ENCODE results near the gene TOMM7. TPM values are rescaled to one million over a fixed set of nuclear protein-coding genes. Genes with fewer than 3 reads are reported as not detected.
A peak's percentile ranks its signal among the peaks of the same experiment; 100 is the strongest.
"Not testable (repeated sequence)": the region's sequence is repeated elsewhere in the genome, so short reads cannot be mapped to it uniquely, and the experiment has no call there.

TOMM7 gene
- polyA plus RNA-seq, 1 of the 3 experiments (the other 2 are of a cell fraction) = 546 TPM

DNA sequence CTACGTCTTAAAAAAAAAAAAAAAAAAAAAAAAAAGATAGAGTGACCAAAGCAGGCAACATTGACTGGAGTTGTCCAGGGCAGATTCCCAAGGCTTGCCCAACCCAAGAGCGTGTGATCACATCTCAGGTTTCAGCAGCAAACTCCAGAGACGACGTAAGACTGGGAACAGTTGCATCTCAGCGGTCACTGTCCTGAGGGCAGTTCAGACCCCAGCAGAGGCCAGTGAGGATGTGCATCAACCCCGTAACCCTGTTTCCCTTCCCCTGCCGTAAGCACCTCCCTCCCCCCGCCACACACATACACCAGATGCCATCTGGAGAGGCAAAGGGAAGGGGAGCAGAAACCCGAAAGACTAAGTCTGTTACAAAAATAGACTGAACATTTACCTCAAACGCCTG, 19.3 kb upstream of the TOMM7 start:
- Histone ChIP-seq H3K4me3 (ENCODE audit: low read depth in 2 of 2, low read length in 1 of 2) (no peak overlapping the region), H3K79me2 (ENCODE audit: insufficient read depth) (no peaks in the 10 kb centered on the region), H3F3A (replicated peaks; ENCODE audit: insufficient read depth) (no peaks in the 10 kb centered on the region), H3K36me3 (replicated peaks in 1 of 2; ENCODE audit: control insufficient read depth in 1 of 2, insufficient read depth in 2 of 2, low read length in 1 of 2) (no peaks in the 10 kb centered on the region), H3K9ac (no peak overlapping the region), H3K9me3 (no peaks in the 10 kb centered on the region), H3K4me1 (ENCODE audit: control insufficient read depth in 1 of 2, insufficient read depth in 2 of 2, low read depth in 1 of 2, low read length in 1 of 2) (peaks cover 0 to 5% of the 10 kb centered on the region in 2 experiments; a peak in 1 of 4 replicates), H2AFZ (ENCODE audit: low read depth) (no peak overlapping the region), H4K20me1 (ENCODE audit: insufficient read depth) (no peaks in the 10 kb centered on the region), H3K27me3 (ENCODE audit: insufficient read depth) (peaks cover 43% of the 10 kb centered on the region; the same call in 1 of the 2 replicates), H3K4me2 (no peak overlapping the region), H3K9me2 (no peaks in the 10 kb centered on the region), H3K27ac (ENCODE audit: low read depth in 2 of 2, low read length in 1 of 2) (peak overlapping the region in 1 of 2 experiments; percentile 41; a peak in 1 of 4 replicates)
- TF ChIP-seq EP300 (IDR thresholded peaks at IDR 0.05; ENCODE audit: borderline replicate concordance in 1 of 2, low read depth in 1 of 2, low read length in 1 of 2) = no peak
- no peak for TF ChIP-seq JUND (IDR thresholded peaks at IDR 0.05)
- no peak for TF ChIP-seq FOXM1 (IDR thresholded peaks at IDR 0.05; ENCODE audit: low read depth)
- TF ChIP-seq POLR2AphosphoS5 (IDR thresholded peaks at IDR 0.05; ENCODE audit: low read depth, low read length) = no peak
- TF ChIP-seq EZH2phosphoT487 (IDR thresholded peaks at IDR 0.05; ENCODE audit: borderline replicate concordance, low read depth) = no peak
- TF ChIP-seq SMC3 (IDR thresholded peaks at IDR 0.05; ENCODE audit: low read depth, low read length) = no peak
- TF ChIP-seq RAD21 (IDR thresholded peaks at IDR 0.05; ENCODE audit: low read length) = no peak
- TF ChIP-seq RFX5 (IDR thresholded peaks at IDR 0.05; ENCODE audit: low read length) = no peak
- POLR2A ChIA-PET = no interaction called here
- DNase-seq = no peak
- CTCF ChIA-PET = interaction anchor here (0.8 kb wide), 1 partner anchor 10 kb away, joined by 3 read pairs; no protein-coding TSS in a partner anchor
- WGBS (ENCODE audit: low lambda C conversion rate) = 49% methylated on average over 10 of the region's 10 CpGs

DNA sequence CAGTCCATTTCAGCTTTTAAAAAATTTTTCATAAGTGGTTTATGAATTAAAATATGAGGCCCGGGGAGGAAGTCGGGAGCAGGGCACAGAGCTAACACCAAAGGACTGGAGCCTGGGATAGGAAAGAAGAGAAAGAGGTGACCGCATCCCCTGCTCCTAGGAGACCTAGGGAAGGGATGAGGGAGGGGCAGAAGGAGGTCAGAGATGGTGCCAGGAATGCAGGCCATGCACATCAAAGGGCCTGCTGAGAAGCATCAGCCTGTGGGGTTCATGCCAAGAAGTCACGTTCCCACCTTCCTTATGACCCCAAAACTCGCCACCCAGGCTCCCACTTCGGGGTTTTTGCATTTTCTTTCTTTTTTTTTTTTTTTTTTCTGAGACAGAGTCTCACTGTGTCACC, 14.7 kb upstream of the TOMM7 start:
- Histone ChIP-seq H3K9me2 (no peaks in the 10 kb centered on the region), H3K4me2 (no peak overlapping the region), H3K4me1 (ENCODE audit: control insufficient read depth in 1 of 2, insufficient read depth in 2 of 2, low read depth in 1 of 2, low read length in 1 of 2) (peaks cover 0 to 4% of the 10 kb centered on the region in 2 experiments; a peak in 1 of 4 replicates), H3F3A (replicated peaks; ENCODE audit: insufficient read depth) (peaks cover 4% of the 10 kb centered on the region), H3K4me3 (ENCODE audit: low read depth in 2 of 2, low read length in 1 of 2) (no peak overlapping the region), H3K79me2 (ENCODE audit: insufficient read depth) (no peaks in the 10 kb centered on the region), H3K27me3 (ENCODE audit: insufficient read depth) (peaks cover 32% of the 10 kb centered on the region; the same call in 1 of the 2 replicates), H3K9me3 (no peaks in the 10 kb centered on the region), H3K9ac (no peak overlapping the region), H3K27ac (ENCODE audit: low read depth in 2 of 2, low read length in 1 of 2) (no peak overlapping the region), H4K20me1 (ENCODE audit: insufficient read depth) (no peaks in the 10 kb centered on the region), H3K36me3 (replicated peaks in 1 of 2; ENCODE audit: control insufficient read depth in 1 of 2, insufficient read depth in 2 of 2, low read length in 1 of 2) (no peaks in the 10 kb centered on the region), H2AFZ (ENCODE audit: low read depth) (no peak overlapping the region)
- WGBS (ENCODE audit: low lambda C conversion rate) = 35% methylated on average over 6 of the region's 6 CpGs
- TF ChIP-seq, protein P1, sequence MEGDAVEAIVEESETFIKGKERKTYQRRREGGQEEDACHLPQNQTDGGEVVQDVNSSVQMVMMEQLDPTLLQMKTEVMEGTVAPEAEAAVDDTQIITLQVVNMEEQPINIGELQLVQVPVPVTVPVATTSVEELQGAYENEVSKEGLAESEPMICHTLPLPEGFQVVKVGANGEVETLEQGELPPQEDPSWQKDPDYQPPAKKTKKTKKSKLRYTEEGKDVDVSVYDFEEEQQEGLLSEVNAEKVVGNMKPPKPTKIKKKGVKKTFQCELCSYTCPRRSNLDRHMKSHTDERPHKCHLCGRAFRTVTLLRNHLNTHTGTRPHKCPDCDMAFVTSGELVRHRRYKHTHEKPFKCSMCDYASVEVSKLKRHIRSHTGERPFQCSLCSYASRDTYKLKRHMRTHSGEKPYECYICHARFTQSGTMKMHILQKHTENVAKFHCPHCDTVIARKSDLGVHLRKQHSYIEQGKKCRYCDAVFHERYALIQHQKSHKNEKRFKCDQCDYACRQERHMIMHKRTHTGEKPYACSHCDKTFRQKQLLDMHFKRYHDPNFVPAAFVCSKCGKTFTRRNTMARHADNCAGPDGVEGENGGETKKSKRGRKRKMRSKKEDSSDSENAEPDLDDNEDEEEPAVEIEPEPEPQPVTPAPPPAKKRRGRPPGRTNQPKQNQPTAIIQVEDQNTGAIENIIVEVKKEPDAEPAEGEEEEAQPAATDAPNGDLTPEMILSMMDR (IDR thresholded peaks at IDR 0.05) = no peak
- TF ChIP-seq, protein P2, sequence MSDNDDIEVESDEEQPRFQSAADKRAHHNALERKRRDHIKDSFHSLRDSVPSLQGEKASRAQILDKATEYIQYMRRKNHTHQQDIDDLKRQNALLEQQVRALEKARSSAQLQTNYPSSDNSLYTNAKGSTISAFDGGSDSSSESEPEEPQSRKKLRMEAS (IDR thresholded peaks at IDR 0.05; ENCODE audit: low read depth) = no peak
- no peak for TF ChIP-seq CHD2 (IDR thresholded peaks at IDR 0.05; ENCODE audit: low read length, partially characterized antibody)
- DNase-seq = no peak
- POLR2A ChIA-PET = no interaction called here
- CTCF ChIA-PET = interaction anchor here (0.6 kb wide), 1 partner anchor 187 kb away, joined by 3 read pairs; no protein-coding TSS in a partner anchor

DNA sequence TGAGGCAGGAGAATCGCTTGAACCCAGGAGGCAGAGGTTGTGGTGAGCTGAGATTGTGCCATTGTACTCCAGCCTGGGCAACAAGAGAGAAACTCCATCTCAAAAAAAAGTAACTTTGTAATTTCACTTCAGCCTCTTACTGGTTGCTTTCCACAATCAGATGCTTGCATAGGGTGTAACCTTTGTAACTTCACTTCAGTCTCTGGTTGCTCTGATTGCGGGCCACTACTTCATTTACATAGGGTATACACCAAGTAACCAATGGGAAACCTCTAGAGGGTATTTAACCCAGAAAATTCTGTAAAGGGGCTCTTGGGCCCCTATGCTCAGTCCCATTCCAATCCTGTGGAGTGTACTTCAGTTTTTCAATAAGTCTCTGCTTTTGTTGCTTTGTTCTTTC, 13.9 kb upstream of the TOMM7 start:
- peaks cover 38% of the 10 kb centered on the region; the same call in 1 of the 2 replicates for H3K27me3 ChIP-seq (ENCODE audit: insufficient read depth)
- H3K4me1 ChIP-seq (ENCODE audit: control insufficient read depth in 1 of 2, insufficient read depth in 2 of 2, low read depth in 1 of 2, low read length in 1 of 2); H3K79me2 ChIP-seq (ENCODE audit: insufficient read depth); H3K27ac ChIP-seq (ENCODE audit: low read depth in 2 of 2, low read length in 1 of 2); H4K20me1 ChIP-seq (ENCODE audit: insufficient read depth); H2AFZ ChIP-seq (ENCODE audit: low read depth); H3K4me3 ChIP-seq (ENCODE audit: low read depth in 2 of 2, low read length in 1 of 2); H3K9ac ChIP-seq; CTCF ChIA-PET; H3K9me3 ChIP-seq; H3K36me3 ChIP-seq (replicated peaks in 1 of 2; ENCODE audit: control insufficient read depth in 1 of 2, insufficient read depth in 2 of 2, low read length in 1 of 2); H3K9me2 ChIP-seq; H3F3A ChIP-seq (replicated peaks; ENCODE audit: insufficient read depth); POLR2A ChIA-PET; H3K4me2 ChIP-seq; DNase-seq: not testable (repeated sequence)
- WGBS (ENCODE audit: low lambda C conversion rate) = 2% methylated on average over 2 of the region's 2 CpGs
